Upper lobe of left lung (tissue), 6 donors: Measurements from ENCODE around the gene C10orf67. TPM values are rescaled to one million over a fixed set of nuclear protein-coding genes. Genes with fewer than 3 reads are reported as not detected.

Experiments used
- ATAC-seq, 2 donors: fragments of 200-7000 bp; cut with Tn5 transposase; one replicate each; pipeline ENCODE4 v1.9.1; 2022; ENCODE audit warnings: mild to moderate bottlenecking in 2 of 2, moderate library complexity in 2 of 2; ENCODE audit not compliant: low FRiP score in 2 of 2
- DNase-seq, 2 donors: peaks; one replicate each; pipeline ENCODE4 v3.0.0-alpha.2; 2019 to 2020
- H3K27ac ChIP-seq, 4 donors: fragments of 200-600 bp; sonication (generic); one replicate each; pipeline ENCODE4 v1.5.1; 2016 to 2019
- H3K27me3 ChIP-seq, 4 donors: fragments of 200-600 bp; sonication (generic); one replicate each; pipeline ENCODE4 v1.5.1; 2017 to 2019
- H3K36me3 ChIP-seq, 4 donors: fragments of 200-600 bp; sonication (generic); one replicate each; pipeline ENCODE4 v1.5.1; 2016 to 2019
- H3K4me1 ChIP-seq, 4 donors: fragments of 200-600 bp; sonication (generic); one replicate each; pipeline ENCODE4 v1.5.1; 2018 to 2019
- H3K4me3 ChIP-seq, 4 donors: fragments of 200-600 bp; sonication (generic); one replicate each; pipeline ENCODE4 v1.5.1; 2017 to 2019; ENCODE audit warnings: mild to moderate bottlenecking in 2 of 4, moderate library complexity in 1 of 4
- H3K9me3 ChIP-seq, 4 donors: fragments of 200-600 bp; sonication (generic); one replicate each; pipeline ENCODE4 v1.5.1; 2018 to 2019
- CTCF ChIP-seq, 6 experiments: fragments of 450-650 bp in 4 of 6; fragments of 200-600 bp in 2 of 6; sonication (generic) in 2 of 6; IDR thresholded peaks; one replicate each; pipeline ENCODE4 v1.5.1; 2016 to 2019; ENCODE audit warnings: antibody characterized with exemption in 6 of 6
- EP300 ChIP-seq, 4 donors: sonication (generic); formaldehyde crosslinking; IDR thresholded peaks; one replicate each; pipeline ENCODE4 v1.5.1; 2017; ENCODE audit warnings: antibody characterized with exemption in 4 of 4, control low read depth in 2 of 4
- POLR2A ChIP-seq, 4 donors: fragments of 450-650 bp; IDR thresholded peaks; one replicate each; pipeline ENCODE4 v1.5.1; 2016 to 2017; ENCODE audit warnings: antibody characterized with exemption in 4 of 4, mild to moderate bottlenecking in 2 of 4
- POLR2AphosphoS5 ChIP-seq, 2 donors: sonication (generic); formaldehyde crosslinking; IDR thresholded peaks; one replicate each; pipeline ENCODE4 v1.5.1; 2017; ENCODE audit warnings: antibody characterized with exemption in 2 of 2
- WGBS, 2 donors: methylation state at CpG; one replicate each; pipeline ENCODE4 v1.1.5; 2017 to 2018; 5-methylcytosine and 5-hydroxymethylcytosine counted together
- total RNA-seq, 6 donors: library from RNA; depleted of rRNA in 4 of 6; stranded (reverse); fragments of >200 nt in 4 of 6; gene quantifications; one replicate each; pipeline versions ENCODE4 v1.1.0 to v1.2.1, GENCODE V29; 2016 to 2021
- donor health status: DM: no; HTN: no; CAD: no; lungs with moderate emphysema.
- donor health status: DM: no; HTN: yes; CAD: no; lungs with severe emphysema.

C10orf67 gene
- total RNA-seq, 6 donors from 2014 or later = 1.7 to 7.3 (median 4.2) TPM

GRCh38 chr10:23375366-23375765 is 30.8 kb upstream of the C10orf67 start:
- H3K4me1 ChIP-seq = peaks cover 0 to 1% (median 0%) of the 10 kb centered on the region in 4 donors
- no peak for DNase-seq
- ATAC-seq = no peak
- no peaks in the 10 kb centered on the region for H3K36me3 ChIP-seq
- H3K27me3 ChIP-seq = no peaks in the 10 kb centered on the region
- H3K27ac ChIP-seq = no peak overlapping the region
- WGBS, 2 donors = 94 to 100% methylated on average over 4 of the region's 4 CpGs
- TF ChIP-seq CTCF (IDR thresholded peaks at IDR 0.05) (no peak), POLR2A (IDR thresholded peaks at IDR 0.05) (no peak), POLR2AphosphoS5 (IDR thresholded peaks at IDR 0.05) (no peak), EP300 (IDR thresholded peaks at IDR 0.05) (no peak)
- H3K4me3 ChIP-seq = no peak overlapping the region
- no peaks in the 10 kb centered on the region for H3K9me3 ChIP-seq

GRCh38 chr10:23373156-23373555 is 28.6 kb upstream of the C10orf67 start:
- Histone ChIP-seq H3K4me1 (peaks cover 0 to 5% (median 0%) of the 10 kb centered on the region in 4 donors), H3K4me3 (no peak overlapping the region), H3K9me3 (no peaks in the 10 kb centered on the region), H3K27ac (no peak overlapping the region), H3K27me3 (no peaks in the 10 kb centered on the region), H3K36me3 (no peaks in the 10 kb centered on the region)
- DNase-seq = no peak
- no peak for TF ChIP-seq POLR2A (IDR thresholded peaks at IDR 0.05)
- TF ChIP-seq CTCF (IDR thresholded peaks at IDR 0.05) = no peak
- no peak for TF ChIP-seq EP300 (IDR thresholded peaks at IDR 0.05)
- TF ChIP-seq POLR2AphosphoS5 (IDR thresholded peaks at IDR 0.05) = no peak
- WGBS, 2 donors = 88 to 100% methylated on average over 1 of the region's 1 CpG
- ATAC-seq = no peak

- 71 to 73% methylated on average over 1 of the region's 1 CpG for WGBS, 2 donors
- TF ChIP-seq CTCF (IDR thresholded peaks at IDR 0.05) (no peak), POLR2AphosphoS5 (IDR thresholded peaks at IDR 0.05) (no peak), POLR2A (IDR thresholded peaks at IDR 0.05) (no peak), EP300 (IDR thresholded peaks at IDR 0.05) (no peak)
- ATAC-seq = no peak
Measured at GRCh38 chr10:23371073-23371472, 26.5 kb upstream of the C10orf67 start.

GRCh38 chr10:23370106-23370505 is 25.5 kb upstream of the C10orf67 start:
- Histone ChIP-seq H3K27ac (no peak overlapping the region), H3K4me1 (peaks cover 0 to 5% (median 0%) of the 10 kb centered on the region in 4 donors), H3K4me3 (no peak overlapping the region), H3K27me3 (no peaks in the 10 kb centered on the region), H3K36me3 (no peaks in the 10 kb centered on the region), H3K9me3 (no peaks in the 10 kb centered on the region)
- WGBS, 2 donors = 59 to 60% methylated on average over 3 of the region's 3 CpGs
- DNase-seq (no peak), ATAC-seq (no peak)
- TF ChIP-seq CTCF (IDR thresholded peaks at IDR 0.05) (no peak), POLR2AphosphoS5 (IDR thresholded peaks at IDR 0.05) (no peak), EP300 (IDR thresholded peaks at IDR 0.05) (no peak)

More at GRCh38 chr10:23371073-23371472, 26.5 kb upstream of the C10orf67 start:
- no peak overlapping the region for H3K27ac ChIP-seq
- peaks cover 0 to 5% (median 0%) of the 10 kb centered on the region in 4 donors for H3K4me1 ChIP-seq
- no peak overlapping the region for H3K4me3 ChIP-seq
- no peaks in the 10 kb centered on the region for H3K36me3 ChIP-seq
- no peak for DNase-seq
- no peaks in the 10 kb centered on the region for H3K27me3 ChIP-seq
- H3K9me3 ChIP-seq = no peaks in the 10 kb centered on the region
